ENCODE measurements around the gene B3GNT9.
A peak's percentile ranks its signal among the peaks of the same experiment; 100 is the strongest.

The B3GNT9 gene

DNA sequence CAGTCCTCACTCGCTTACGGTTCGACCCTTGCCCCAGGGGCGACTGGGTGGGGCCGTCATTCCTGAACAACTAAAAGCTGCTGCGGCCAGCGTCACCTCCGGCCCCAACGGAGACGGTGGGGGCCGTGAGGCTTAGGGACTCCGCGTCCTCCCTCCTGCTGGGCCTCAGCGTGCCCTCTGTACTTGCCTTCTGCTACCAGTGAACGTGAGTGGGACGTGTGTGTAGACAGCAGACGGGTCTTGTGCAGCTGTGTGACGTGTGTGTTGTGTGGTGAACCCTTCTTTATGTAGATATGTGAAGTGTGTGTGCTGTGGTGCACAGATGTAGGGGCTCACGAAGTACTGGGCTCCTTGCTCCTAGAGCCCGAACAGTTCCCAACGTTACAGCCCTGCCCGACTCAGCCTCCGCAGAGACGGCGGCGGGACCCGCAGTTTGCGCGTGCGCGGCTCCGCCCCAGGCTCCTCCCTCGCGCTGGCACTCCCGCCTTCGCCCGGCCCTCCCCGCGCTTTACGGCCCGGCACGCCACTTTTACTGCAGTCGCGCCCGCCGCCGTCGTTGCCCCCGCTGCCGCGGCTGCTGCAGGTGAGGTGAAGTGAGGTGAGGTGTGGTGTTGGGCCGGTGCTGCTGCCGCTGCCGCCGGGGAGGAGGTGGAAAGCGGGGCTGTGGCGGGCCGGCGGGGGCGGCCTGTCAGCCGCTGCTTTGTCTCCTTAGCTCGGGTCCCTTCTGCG is 41.2 kb downstream of the B3GNT9 start, which contains the start of gene PHAF1:
Gene PHAF1, plus strand, starts transcription at position 535 of the 729 bp plus-strand sequence. CDS start 235 bp downstream, outside the sequence.
- peak; percentile 90 for DNase-seq

DNA sequence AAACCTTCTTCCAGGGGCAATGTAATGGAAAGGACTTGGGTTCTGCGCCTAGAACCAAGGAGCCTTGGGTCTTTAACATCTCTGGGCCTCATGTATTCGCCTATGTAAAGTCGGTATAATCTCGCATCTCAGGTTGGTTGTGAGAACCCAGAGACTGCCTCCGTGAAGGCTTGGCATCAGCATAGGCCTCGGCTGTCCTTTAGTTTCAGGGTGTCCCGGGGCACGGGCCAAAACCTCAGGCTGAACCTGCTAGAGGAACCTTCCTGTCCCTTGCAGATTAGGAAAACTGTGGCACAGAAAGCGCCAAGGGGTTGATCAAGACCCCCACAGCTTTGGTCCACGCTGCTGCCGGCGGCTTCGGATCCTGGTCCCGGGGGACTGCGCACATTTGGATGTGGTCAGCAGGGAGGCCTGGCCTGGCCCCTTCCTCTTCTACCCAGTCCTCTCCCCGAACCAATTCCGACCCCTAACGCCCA is 41.8 kb downstream of the B3GNT9 start:
- no peak for DNase-seq

DNA sequence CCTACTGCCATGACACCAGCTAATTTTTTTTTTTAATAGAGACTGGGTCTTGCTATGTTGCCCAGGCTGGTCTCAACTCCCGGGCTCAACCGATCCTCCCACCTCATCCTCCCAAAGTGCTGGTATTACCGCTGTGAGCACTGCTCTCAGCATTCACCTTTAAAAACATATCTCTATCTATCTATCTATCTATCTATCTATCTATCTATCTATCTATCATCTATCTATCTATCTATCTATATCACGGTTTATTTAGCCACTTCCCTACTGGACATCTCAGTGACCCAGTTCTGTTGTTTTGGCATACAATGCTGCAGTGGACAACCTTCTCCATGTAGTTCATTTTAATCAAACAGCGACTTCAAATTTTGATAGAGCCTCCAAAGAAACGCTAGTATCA is 42.3 kb downstream of the B3GNT9 start:
- DNase-seq: no peak

DNA sequence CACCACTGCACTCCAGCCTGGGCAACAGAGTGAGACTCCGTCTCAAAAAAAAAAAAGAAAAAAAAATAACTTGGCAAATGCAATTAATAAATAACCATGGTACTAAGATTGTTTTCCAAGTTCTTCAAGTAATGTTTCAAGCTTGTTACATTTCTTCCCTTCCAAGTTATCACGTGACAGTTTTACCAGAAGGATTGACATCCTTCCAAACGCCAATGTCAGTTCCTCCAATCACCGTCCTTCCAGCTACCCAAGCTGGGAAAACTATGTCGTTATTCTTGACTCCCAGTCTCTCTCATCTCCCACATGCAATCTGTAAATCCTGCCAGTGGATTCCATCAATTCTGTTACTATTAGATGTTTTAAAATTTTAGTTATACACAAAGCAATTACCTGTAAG is 44.9 kb downstream of the B3GNT9 start:
- no peak for DNase-seq

DNA sequence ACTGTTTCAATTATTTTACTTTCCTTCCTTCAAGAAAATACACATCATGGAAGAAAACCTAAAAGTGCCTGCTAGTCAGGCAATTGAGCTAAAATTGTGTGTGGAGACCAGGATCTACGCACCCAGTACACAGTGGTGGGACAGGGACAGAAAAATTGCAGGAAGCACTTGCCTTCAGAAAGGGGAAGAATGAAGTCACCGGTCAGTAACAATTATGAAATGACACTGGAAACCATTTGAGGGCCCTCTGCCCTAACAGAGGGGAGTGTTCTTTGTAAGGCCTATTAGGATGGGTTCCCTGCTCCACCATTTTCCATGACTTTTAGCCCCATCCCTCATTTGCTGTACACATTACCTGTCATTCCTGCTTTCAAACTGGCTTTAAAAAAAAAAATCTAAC is 45.6 kb downstream of the B3GNT9 start:
- no peak for DNase-seq

DNA sequence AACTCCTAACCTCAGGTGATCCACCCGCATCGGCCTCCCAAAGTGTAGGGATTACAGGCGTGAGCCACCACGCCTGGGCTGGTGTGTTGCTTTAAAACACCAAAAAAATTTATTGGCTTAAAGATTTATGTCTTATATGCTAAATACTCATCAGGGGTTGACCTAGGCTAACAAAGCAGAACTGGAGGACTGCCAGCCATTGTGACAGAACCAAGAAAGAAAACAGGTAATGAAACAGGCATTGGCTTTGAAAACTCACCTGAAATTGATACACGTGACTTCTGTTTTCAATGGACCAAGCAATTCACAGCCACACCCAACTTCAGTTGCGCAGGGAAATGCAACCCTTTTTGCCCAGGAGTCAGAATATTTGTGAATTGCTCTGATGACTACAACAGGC is 46.0 kb downstream of the B3GNT9 start:
- DNase-seq: no peak

DNA sequence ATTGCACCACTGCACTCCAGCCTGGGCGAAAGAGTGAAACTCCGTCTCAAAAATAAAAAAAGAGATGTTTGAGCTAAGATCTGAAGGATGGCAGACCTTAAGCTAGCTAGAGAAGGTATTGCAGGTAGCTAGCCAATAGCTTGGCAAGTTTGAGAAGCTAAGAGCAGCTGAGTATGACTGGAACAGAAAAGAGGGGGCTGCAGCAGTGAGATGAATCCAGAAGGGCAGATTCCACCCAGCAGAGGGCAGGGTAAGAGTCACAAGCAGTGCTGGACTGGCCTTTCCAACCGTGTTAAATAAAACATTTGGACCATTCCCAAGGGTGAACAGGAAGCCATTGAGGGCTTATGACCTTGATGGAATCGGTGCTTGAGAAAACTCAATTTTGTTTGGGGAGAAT is 46.7 kb downstream of the B3GNT9 start:
- peak; percentile 53 for DNase-seq

DNA sequence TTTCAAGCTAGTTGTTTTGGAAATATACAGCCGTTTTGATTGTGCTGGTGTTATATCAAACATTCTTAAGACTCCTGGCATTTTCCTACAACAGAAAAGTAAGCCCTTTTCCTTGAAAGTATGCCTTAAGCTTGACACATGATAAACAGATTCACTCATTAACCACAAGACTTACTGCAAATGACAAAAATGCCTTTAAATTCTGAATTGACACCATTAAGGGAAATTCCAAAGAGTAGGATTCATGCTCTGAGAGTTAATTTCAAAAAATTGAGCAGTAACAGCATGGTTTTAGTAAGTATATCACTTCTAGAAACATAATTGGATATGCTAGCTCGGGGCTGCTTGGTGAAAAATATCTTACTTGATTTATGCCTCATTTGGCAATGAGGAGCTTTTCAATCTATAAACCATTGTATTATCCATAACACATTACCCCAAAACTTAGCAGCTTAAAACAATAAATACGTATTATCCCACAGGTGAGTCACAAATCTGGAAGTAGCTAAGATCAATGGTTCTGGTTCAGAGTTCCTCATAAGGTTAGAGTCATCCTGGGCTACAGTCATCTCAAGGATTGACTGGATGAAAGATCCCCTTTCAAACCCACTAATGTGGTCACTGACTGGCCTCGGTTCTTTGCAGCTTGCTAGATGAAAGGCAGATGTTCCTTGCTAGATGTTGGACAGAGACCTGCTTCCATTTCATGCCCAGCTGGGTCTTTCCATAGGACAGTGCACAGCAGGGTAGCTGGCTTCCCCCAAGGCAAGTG is 49.3 kb downstream of the B3GNT9 start:
- DNase-seq: no peak

DNA sequence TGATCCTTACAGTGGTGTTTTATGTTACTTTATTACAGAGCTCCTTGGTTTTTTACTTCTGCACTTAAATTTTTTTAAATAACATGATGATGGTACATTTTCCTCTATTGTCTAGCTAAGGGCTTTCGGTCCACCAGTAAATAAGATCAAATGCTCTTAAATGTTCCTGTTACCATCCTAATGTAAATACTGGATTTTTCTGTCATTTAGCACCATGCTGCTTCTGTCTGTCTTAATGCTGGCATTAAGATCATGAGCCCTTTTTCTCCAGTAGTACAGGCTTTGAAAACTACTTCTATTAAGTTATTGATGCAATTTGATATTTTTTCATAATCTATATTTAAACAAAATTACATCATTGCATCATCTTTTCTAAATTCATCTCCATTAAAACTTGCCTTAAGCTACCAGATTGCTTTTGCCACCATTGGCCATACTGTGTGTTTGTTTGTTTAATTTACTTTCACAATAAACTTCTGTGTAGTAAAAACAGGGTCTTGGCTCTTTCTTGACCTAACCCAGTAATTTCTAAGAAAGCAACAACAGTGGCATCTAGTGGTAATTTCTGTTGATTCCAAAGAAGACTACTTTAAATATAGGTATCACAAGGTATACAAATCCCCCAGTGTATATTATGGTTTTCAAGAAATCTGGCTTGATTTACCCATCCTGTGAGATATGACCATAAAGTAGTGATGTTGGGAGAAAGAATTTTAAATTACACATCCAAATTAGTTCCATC is 50.1 kb downstream of the B3GNT9 start:
- DNase-seq: peak; percentile 22

DNA sequence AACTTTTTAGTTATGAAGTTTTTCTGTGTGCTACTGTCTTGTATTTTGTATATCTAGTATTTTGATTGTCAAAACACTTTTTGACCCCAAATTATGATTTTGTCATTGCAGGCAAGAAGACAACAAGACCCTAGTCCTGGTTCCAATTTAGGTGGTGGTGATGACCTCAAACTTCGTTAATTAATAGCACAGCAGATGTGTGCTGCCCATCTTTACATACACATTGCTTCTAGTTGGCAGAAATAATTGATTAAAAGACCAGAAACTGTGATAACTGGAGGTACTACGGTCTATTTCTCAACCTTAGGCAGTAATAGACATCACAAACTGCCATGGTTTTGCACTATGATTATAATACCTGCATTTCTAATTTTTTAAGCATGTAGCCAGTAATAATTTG is 52.2 kb downstream of the B3GNT9 start:
- DNase-seq: no peak

All from NCI-H82 (cell line).